ENCODE results near the gene HOXD12.

HOXD12 gene

DNA sequence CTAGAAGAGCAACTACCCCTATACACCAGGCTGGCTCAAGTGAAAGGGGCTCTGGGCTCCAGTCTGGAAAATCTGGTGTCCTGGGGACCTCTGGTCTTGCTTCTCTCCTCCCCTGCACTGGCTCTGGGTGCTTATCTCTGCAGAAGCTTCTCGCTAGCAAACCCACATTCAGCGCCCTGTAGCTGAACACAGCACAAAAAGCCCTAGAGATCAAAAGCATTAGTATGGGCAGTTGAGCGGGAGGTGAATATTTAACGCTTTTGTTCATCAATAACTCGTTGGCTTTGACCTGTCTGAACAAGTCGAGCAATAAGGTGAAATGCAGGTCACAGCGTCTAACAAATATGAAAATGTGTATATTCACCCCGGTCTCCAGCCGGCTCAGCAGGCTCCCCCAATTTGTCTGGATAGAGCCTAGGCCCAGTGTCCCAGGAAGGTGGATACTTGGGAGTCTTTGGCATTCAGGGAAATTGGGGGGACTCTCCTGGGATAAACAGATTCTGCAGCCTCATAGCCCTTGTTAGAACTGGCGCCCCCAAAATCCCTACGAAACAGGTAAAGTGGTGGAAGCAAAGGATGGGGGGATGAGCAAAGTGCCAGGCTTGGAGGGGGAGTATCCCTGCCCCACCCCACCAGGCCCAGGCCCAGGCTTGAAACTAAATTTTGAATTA is 49.3 kb downstream of the HOXD12 start:
- no peak for DNase-seq
- H3K27me3 ChIP-seq = no peaks in the 10 kb centered on the region
- TF ChIP-seq, protein P1, sequence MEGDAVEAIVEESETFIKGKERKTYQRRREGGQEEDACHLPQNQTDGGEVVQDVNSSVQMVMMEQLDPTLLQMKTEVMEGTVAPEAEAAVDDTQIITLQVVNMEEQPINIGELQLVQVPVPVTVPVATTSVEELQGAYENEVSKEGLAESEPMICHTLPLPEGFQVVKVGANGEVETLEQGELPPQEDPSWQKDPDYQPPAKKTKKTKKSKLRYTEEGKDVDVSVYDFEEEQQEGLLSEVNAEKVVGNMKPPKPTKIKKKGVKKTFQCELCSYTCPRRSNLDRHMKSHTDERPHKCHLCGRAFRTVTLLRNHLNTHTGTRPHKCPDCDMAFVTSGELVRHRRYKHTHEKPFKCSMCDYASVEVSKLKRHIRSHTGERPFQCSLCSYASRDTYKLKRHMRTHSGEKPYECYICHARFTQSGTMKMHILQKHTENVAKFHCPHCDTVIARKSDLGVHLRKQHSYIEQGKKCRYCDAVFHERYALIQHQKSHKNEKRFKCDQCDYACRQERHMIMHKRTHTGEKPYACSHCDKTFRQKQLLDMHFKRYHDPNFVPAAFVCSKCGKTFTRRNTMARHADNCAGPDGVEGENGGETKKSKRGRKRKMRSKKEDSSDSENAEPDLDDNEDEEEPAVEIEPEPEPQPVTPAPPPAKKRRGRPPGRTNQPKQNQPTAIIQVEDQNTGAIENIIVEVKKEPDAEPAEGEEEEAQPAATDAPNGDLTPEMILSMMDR (IDR thresholded peaks at IDR 0.05; ENCODE audit: low read depth, low read length) = no peak
- H3K4me1 ChIP-seq = no peaks in the 10 kb centered on the region
- H3K4me3 ChIP-seq (ENCODE audit: low read depth, low read length) = no peak overlapping the region
- no peaks in the 10 kb centered on the region for H3K9me3 ChIP-seq
- H3K36me3 ChIP-seq = no peaks in the 10 kb centered on the region

DNA sequence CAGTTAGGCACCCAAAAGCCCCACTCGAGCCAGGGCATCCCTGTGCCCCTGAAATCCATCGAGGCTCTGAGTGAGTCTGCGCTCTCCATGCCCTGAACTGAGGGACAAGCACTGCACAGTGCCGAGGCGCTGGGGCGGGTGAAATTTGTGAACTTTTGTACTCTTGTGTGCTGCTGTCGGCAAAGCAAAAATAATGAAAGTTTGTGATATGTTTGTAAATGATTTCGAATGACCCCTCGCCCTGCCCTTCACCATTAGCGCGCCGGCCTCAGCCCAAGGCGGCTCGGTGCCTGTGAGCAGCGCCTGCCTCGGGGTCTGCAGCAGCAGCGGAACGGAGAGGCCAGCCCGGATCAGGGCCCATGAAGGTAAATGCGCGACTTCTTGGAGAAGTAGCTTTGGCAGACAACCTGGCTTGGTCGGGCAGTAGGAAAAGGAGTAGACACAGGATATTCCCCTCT is 49.9 kb downstream of the HOXD12 start:
- TF ChIP-seq, protein P1 (IDR thresholded peaks at IDR 0.05; ENCODE audit: low read depth, low read length) = no peak
- DNase-seq = no peak
- no peaks in the 10 kb centered on the region for H3K9me3 ChIP-seq
- H3K4me3 ChIP-seq (ENCODE audit: low read depth, low read length) = no peak overlapping the region
- H3K36me3 ChIP-seq = no peaks in the 10 kb centered on the region
- no peaks in the 10 kb centered on the region for H3K4me1 ChIP-seq
- no peaks in the 10 kb centered on the region for H3K27me3 ChIP-seq

DNA sequence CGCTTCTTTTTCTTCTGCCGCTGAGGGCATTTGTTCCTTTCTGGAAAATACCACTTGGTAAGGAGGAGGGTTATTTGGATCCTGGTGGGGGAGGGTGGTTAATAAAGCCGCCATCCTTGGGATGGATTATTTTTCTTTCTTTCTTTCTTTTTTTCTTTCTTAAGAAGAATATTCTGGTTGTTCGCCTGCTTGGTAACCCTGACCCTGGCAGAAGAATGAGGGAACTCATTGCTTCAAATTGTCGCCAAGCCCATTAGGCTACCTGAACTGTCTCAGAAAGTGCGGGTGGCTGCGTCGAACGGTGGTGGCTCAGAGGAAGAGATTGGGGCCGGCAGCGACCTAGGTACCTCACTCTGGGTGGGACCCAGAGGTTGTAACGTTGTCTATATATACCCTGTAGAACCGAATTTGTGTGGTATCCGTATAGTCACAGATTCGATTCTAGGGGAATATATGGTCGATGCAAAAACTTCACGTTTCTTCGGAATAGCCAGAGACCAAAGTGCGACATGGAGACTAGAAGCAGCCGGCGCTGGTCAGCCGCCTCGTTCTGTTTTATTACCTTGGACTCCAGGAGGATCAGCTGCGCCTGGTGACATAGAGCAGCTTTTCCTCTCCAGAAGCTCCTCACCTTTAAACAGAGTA is 50.5 kb downstream of the HOXD12 start:
- DNase-seq = no peak

DNA sequence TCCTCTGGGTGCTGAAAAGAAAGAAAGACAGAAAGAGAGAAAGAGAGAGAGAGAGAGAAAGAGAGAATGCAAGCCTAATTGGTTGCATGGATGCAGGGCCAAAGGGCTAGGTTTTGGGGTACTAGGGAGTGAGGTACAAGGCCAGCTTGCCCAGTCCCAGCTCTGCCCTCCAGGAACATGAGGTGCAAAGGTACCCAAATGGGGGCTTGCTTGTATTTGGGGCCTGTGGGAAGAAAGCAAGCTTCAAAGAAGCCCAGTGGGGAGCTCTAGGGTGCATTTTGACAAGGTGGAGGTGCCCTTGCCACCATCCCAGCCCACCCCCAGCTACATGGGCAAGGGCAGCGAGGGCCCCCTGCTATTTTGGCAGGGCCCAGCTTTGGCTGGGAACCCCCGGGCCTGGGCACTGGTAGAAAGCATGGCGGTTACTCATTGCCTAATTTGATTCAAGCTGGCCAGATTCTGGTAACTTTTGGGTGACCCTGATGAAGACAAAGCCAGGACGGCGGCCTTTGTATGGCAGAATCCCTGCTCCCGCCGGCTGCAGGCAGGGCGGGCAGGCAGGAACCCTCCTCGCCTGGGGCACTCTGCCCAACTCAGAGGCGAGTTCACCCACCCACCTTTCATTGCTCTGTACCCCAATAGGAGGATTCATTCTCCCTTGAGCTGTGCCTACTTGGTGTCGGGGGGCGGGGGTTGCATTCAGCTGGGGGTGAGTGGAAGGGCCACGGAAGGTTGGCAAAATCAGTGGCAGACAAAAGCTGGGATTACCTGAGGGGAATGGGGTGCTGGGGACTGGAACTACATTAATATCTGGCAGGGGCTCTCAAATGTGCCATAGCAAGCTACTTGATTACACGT is 51.2 kb downstream of the HOXD12 start:
- TF ChIP-seq, protein P1 (IDR thresholded peaks at IDR 0.05; ENCODE audit: low read depth, low read length) = no peak
- Histone ChIP-seq H3K4me1 (no peaks in the 10 kb centered on the region), H3K36me3 (no peaks in the 10 kb centered on the region), H3K27me3 (no peaks in the 10 kb centered on the region), H3K4me3 (ENCODE audit: low read depth, low read length) (no peak overlapping the region), H3K9me3 (no peaks in the 10 kb centered on the region)
- DNase-seq = no peak

More for the DNA sequence above, 50.5 kb downstream of the HOXD12 start:
- no peaks in the 10 kb centered on the region for H3K9me3 ChIP-seq
- TF ChIP-seq, protein P1 (IDR thresholded peaks at IDR 0.05; ENCODE audit: low read depth, low read length) = no peak
- H3K4me3 ChIP-seq (ENCODE audit: low read depth, low read length) = no peak overlapping the region
- no peaks in the 10 kb centered on the region for H3K4me1 ChIP-seq
- H3K36me3 ChIP-seq = no peaks in the 10 kb centered on the region
- no peaks in the 10 kb centered on the region for H3K27me3 ChIP-seq

DNA sequence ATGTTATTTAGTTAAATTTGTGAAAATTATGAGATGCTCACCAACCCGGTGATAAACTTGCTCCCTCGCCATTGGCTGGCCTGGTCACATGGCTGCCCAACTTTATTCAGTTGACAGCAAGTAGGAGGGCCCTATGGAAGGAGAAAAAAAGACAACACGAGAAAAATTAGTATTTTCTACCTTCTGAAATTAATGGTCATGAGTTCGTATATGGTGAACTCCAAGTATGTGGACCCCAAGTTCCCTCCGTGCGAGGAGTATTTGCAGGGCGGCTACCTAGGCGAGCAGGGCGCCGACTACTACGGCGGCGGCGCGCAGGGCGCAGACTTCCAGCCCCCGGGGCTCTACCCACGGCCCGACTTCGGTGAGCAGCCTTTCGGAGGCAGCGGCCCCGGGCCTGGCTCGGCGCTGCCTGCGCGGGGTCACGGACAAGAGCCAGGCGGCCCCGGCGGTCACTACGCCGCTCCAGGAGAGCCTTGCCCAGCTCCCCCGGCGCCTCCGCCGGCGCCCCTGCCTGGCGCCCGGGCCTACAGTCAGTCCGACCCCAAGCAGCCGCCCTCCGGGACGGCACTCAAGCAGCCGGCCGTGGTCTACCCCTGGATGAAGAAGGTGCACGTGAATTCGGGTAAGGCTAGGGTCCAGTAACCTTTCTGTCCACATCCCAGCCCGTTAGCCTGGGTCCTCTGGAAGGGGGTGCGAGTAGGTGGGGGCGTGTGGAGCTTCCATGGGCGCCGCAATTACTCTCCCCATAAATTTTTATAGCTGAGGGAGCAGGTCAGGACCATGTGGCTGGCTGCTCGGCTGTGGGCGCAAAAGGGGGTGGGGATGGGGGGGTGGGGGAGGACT is 52.1 kb downstream of the HOXD12 start, which contains the start of gene HOXD4:
Gene HOXD4, plus strand, starts transcription at position 109 of the 846 bp plus-strand sequence. Its CDS starts 84 bp downstream, at position 193.
- Histone ChIP-seq H3K27me3 (no peaks in the 10 kb centered on the region), H3K4me3 (ENCODE audit: low read depth, low read length) (no peak within 1 kb of the TSS), H3K4me1 (no peaks in the 10 kb centered on the region), H3K9me3 (no peaks in the 10 kb centered on the region), H3K36me3 (no peaks in the 10 kb centered on the region)
- TF ChIP-seq, protein P1 (IDR thresholded peaks at IDR 0.05; ENCODE audit: low read depth, low read length) = no peak
- no peak for DNase-seq

All from BE2C (cell line).